Measurements from ENCODE around the gene UBE2U.

The UBE2U gene

GRCh38 chr1:64312431-64312830, 109.0 kb downstream of the UBE2U start:
- ChIA-PET CTCF (no interaction called here), POLR2A (no interaction called here)
- Histone ChIP-seq H3K9me3 (ENCODE audit: control insufficient read depth, insufficient read depth, low read depth, low read length) (no peaks in the 10 kb centered on the region), H3K4me1 (ENCODE audit: control insufficient read depth, insufficient read depth, low read length) (0 out of 2 replicates have a peak, but pooled peaks cover 2% of the 10 kb centered on the region), H3K27ac (ENCODE audit: extremely low read depth, low read depth, low read length) (no peak overlapping the region), H3K36me3 (ENCODE audit: control insufficient read depth in 2 of 2, insufficient read depth in 1 of 2, low read length in 2 of 2) (no peaks in the 10 kb centered on the region), H3K4me3 (ENCODE audit: low read depth, low read length) (no peak overlapping the region)
- TF ChIP-seq KLF9 (tag by site-specific recombination; IDR thresholded peaks at IDR 0.05; ENCODE audit: low read depth), result no peak
- TF ChIP-seq MEIS1 (CRISPR knock-in tag; IDR thresholded peaks at IDR 0.05; ENCODE audit: borderline replicate concordance), result no peak
- no peak for TF ChIP-seq ZNF18 (tag by site-specific recombination; IDR thresholded peaks at IDR 0.05)
- TF ChIP-seq ZNF645 (tag by site-specific recombination; IDR thresholded peaks at IDR 0.05), result no peak
- TF ChIP-seq ZNF354C (tag by site-specific recombination; IDR thresholded peaks at IDR 0.05; ENCODE audit: borderline replicate concordance, low read depth), result no peak
- TF ChIP-seq ZNF777 (tag by site-specific recombination; IDR thresholded peaks at IDR 0.05; ENCODE audit: borderline replicate concordance), result no peak
- no peak for TF ChIP-seq REST (tag by site-specific recombination; IDR thresholded peaks at IDR 0.05)
- TF ChIP-seq INSM2 (tag by site-specific recombination; IDR thresholded peaks at IDR 0.05), result no peak
- no peak for TF ChIP-seq ZNF791 (tag by site-specific recombination; IDR thresholded peaks at IDR 0.05)
- no peak for TF ChIP-seq ZNF404 (tag by site-specific recombination; IDR thresholded peaks at IDR 0.05)
- TF ChIP-seq ZNF518A (tag by site-specific recombination; conservative IDR thresholded peaks at IDR 0.05; ENCODE audit: low read depth), result no peak
- TF ChIP-seq ZNF501 (tag by site-specific recombination; IDR thresholded peaks at IDR 0.05), result no peak
- no peak for TF ChIP-seq GFI1B (tag by site-specific recombination; IDR thresholded peaks at IDR 0.05)
- no peak for TF ChIP-seq REPIN1 (tag by site-specific recombination; IDR thresholded peaks at IDR 0.05; ENCODE audit: low read depth)
